SK-N-SH (cell line): ENCODE data around the gene RBP3. TPM values are rescaled to one million over a fixed set of nuclear protein-coding genes. Genes with fewer than 3 reads are reported as not detected.

Source experiments
- CTCF ChIA-PET: fragments of 300-600, 350-600 bp; formaldehyde crosslinking; extraction: SDS; loops from one replicate; lab custom pipeline; 2021; lab: Yijun Ruan, JAX
- POLR2A ChIA-PET: fragments of 350-600 bp; sonication (Branson Sonifier 250); formaldehyde crosslinking; extraction: SDS; loops from one replicate; lab custom pipeline; 2020; ENCODE audit warnings: antibody characterized with exemption, inconsistent platforms; lab: Yijun Ruan, JAX
- DNase-seq: peaks from one replicate; pipeline ENCODE4 v3.0.0; 2012
- H2AFZ ChIP-seq: fragments of 200-600 bp; sonication (generic); 2 replicates; pipeline ENCODE4 v1.8.1; 2016; ENCODE audit warnings: antibody characterized with exemption, mild to moderate bottlenecking, low read depth
- H3F3A ChIP-seq: fragments of 200-600 bp; sonication (generic); replicated peaks from 2 replicates; pipeline ENCODE3; 2016; ENCODE audit warnings: antibody characterized with exemption, mild to moderate bottlenecking; ENCODE audit not compliant: insufficient read depth
- H3K27ac ChIP-seq, 2 experiments: fragments of 200-500 bp in 1 of 2; fragments of 200-600 bp in 1 of 2; sonication (Bioruptor generic) in 1 of 2; sonication (generic), shearing (Covaris generic) in 1 of 2; 2 replicates each; pipeline versions ENCODE4 v1.5.1 to v1.6.1; 2014 to 2016; ENCODE audit warnings: low read depth in 2 of 2, inconsistent platforms in 1 of 2, low read length in 1 of 2, mild to moderate bottlenecking in 1 of 2, mixed read lengths in 1 of 2
- H3K27me3 ChIP-seq: fragments of 200-600 bp; sonication (generic), shearing (Covaris generic); 2 replicates; pipeline ENCODE4 v1.6.1; 2016; ENCODE audit warnings: mixed run types; ENCODE audit not compliant: insufficient read depth
- H3K36me3 ChIP-seq, 2 experiments: fragments of 200-500 bp in 1 of 2; fragments of 200-600 bp in 1 of 2; sonication (Bioruptor generic) in 1 of 2; sonication (generic) in 1 of 2; replicated peaks in 1 of 2; 2 replicates each; pipeline versions ENCODE3 to v1.5.1; 2014 to 2016; ENCODE audit warnings: low read length in 1 of 2, mild to moderate bottlenecking in 1 of 2; ENCODE audit not compliant: insufficient read depth in 2 of 2, control insufficient read depth in 1 of 2
- H3K4me1 ChIP-seq, 2 experiments: fragments of 200-500 bp in 1 of 2; fragments of 200-600 bp in 1 of 2; sonication (Bioruptor generic) in 1 of 2; sonication (generic), shearing (Covaris generic) in 1 of 2; 2 replicates each; pipeline versions ENCODE4 v1.5.1 to v1.6.1; 2014 to 2016; ENCODE audit warnings: low read depth in 1 of 2, low read length in 1 of 2, mixed run types in 1 of 2; ENCODE audit not compliant: insufficient read depth in 2 of 2, control insufficient read depth in 1 of 2
- H3K4me2 ChIP-seq: fragments of 200-600 bp; sonication (generic), shearing (Covaris generic); 2 replicates; pipeline ENCODE4 v1.6.1; 2017; ENCODE audit warnings: mixed run types
- H3K4me3 ChIP-seq, 2 experiments: fragments of 200-500 bp in 1 of 2; fragments of 200-600 bp in 1 of 2; sonication (Bioruptor generic) in 1 of 2; sonication (generic), shearing (Covaris generic) in 1 of 2; 2 replicates each; pipeline versions ENCODE4 v1.5.1 to v1.8.1; 2014 to 2016; ENCODE audit warnings: low read depth in 2 of 2, inconsistent platforms in 1 of 2, low read length in 1 of 2, mild to moderate bottlenecking in 1 of 2, mixed read lengths in 1 of 2, moderate library complexity in 1 of 2
- H3K79me2 ChIP-seq: fragments of 200-600 bp; sonication (generic); 2 replicates; pipeline ENCODE4 v1.8.1; 2017; ENCODE audit warnings: mild to moderate bottlenecking; ENCODE audit not compliant: insufficient read depth
- H3K9ac ChIP-seq: fragments of 200-600 bp; sonication (generic); 2 replicates; pipeline ENCODE4 v1.6.1; 2017; ENCODE audit warnings: mixed run types
- H3K9me2 ChIP-seq: fragments of 200-600 bp; sonication (generic); 2 replicates; pipeline ENCODE4 v1.6.1; 2017; ENCODE audit warnings: mixed run types
- H3K9me3 ChIP-seq: fragments of 200-600 bp; sonication (generic); 2 replicates; pipeline ENCODE4 v1.6.1; 2017; ENCODE audit warnings: mixed run types, mild to moderate bottlenecking, moderate library complexity
- H4K20me1 ChIP-seq: fragments of 200-600 bp; sonication (generic); 2 replicates; pipeline ENCODE4 v1.6.1; 2017; ENCODE audit warnings: mild to moderate bottlenecking, mixed run types; ENCODE audit not compliant: insufficient read depth
- CHD2 ChIP-seq: fragments of 150-350 bp; IDR thresholded peaks from 2 replicates; pipeline ENCODE4 v1.6.1; 2018; ENCODE audit warnings: low read length; ENCODE audit not compliant: partially characterized antibody
- ELF1 ChIP-seq: IDR thresholded peaks from 2 replicates; pipeline ENCODE4 v1.4.0; 2012
- EP300 ChIP-seq, 2 experiments: IDR thresholded peaks; 2 replicates each; pipeline versions ENCODE4 v1.4.0 to v1.6.1; 2012; ENCODE audit warnings: borderline replicate concordance in 1 of 2, low read depth in 1 of 2, low read length in 1 of 2
- EZH2phosphoT487 ChIP-seq: fragments of 200-600 bp; sonication (generic); IDR thresholded peaks from 2 replicates; pipeline ENCODE4 v1.6.1; 2017; ENCODE audit warnings: low read depth, mixed run types, mild to moderate bottlenecking, antibody characterized with exemption, moderate library complexity, borderline replicate concordance
- FOXJ3 ChIP-seq: sonication (generic); formaldehyde crosslinking; IDR thresholded peaks from 2 replicates; pipeline ENCODE4 v1.5.1; 2020; ENCODE audit warnings: mild to moderate bottlenecking, missing genetic modification reagents
- GABPA ChIP-seq: IDR thresholded peaks from 2 replicates; pipeline ENCODE4 v1.4.0; 2012; ENCODE audit warnings: low read depth, mild to moderate bottlenecking
- PBX3 ChIP-seq: IDR thresholded peaks from 2 replicates; pipeline ENCODE4; 2012
- REST ChIP-seq: IDR thresholded peaks from 2 replicates; pipeline ENCODE4 v1.6.1; 2012; ENCODE audit warnings: mild to moderate bottlenecking, low read depth, low read length, moderate library complexity
- RXRA ChIP-seq: IDR thresholded peaks from 2 replicates; pipeline ENCODE4 v1.4.0; 2012; ENCODE audit warnings: low read depth, mild to moderate bottlenecking, borderline replicate concordance
- SMC3 ChIP-seq: IDR thresholded peaks from 2 replicates; pipeline ENCODE4 v1.6.1; 2012; ENCODE audit warnings: low read depth, low read length, improper control_type of control experiment
- TCF12 ChIP-seq: IDR thresholded peaks from 2 replicates; pipeline ENCODE4 v1.4.0; 2012
- TEAD4 ChIP-seq: IDR thresholded peaks from 2 replicates; pipeline ENCODE4 v1.4.0; 2012; ENCODE audit warnings: mild to moderate bottlenecking, borderline replicate concordance; ENCODE audit not compliant: insufficient read depth
- USF2 ChIP-seq: fragments of 150-350 bp; IDR thresholded peaks from 2 replicates; pipeline ENCODE4 v1.6.1; 2017; ENCODE audit warnings: antibody characterized with exemption, low read length, low read depth, borderline replicate concordance
- WGBS: methylation state at CpG from one replicate; pipeline ENCODE4 v1.1.6; 2017; ENCODE audit warnings: low lambda C conversion rate; 5-methylcytosine and 5-hydroxymethylcytosine counted together
- polyA plus RNA-seq, 3 experiments: library from polyadenylated mRNA; depleted of rRNA; stranded (reverse); fragments of >200 nt; gene quantifications; 2 replicates each; pipeline ENCODE4 v1.2.3, GENCODE V29; 2012
- TF ChIP-seq, protein P1 (sequence below): fragments of 150-350 bp; IDR thresholded peaks from 2 replicates; pipeline ENCODE4 v1.6.1; 2016; ENCODE audit warnings: mild to moderate bottlenecking, low read depth, low read length
- TF ChIP-seq, protein P2 (sequence below): IDR thresholded peaks from 2 replicates; pipeline ENCODE4 v1.4.0; 2012; ENCODE audit warnings: low read depth, borderline replicate concordance
- TF ChIP-seq, protein P3 (sequence below): fragments of 200-600 bp; sonication (generic); IDR thresholded peaks from 2 replicates; pipeline ENCODE4 v1.6.1; 2017; ENCODE audit warnings: antibody characterized with exemption, mild to moderate bottlenecking, moderate library complexity

The RBP3 gene
- polyA plus RNA-seq, 1 of the 3 experiments (the other 2 are of a cell fraction): not detected

DNA sequence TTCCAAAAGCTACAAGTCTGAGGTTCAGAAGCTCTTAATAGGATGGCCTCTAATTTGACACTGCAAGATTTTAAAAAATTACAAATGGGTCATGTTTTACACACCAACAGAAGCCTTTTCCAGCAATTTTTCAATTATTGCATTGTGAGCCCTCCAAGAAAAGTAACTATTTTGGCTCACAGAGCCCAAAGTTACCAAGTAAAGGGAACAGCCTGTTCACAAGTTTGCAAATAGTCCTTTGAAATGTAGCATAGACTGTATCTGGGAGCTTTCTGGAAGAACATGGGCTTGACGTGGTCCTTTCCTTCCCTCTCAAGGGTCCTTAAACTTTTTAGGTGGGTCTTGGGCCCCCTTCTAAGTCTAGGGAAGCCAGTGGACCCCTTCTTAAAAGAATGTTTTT is 49.4 kb upstream of the RBP3 start:
- TF ChIP-seq, protein P1, sequence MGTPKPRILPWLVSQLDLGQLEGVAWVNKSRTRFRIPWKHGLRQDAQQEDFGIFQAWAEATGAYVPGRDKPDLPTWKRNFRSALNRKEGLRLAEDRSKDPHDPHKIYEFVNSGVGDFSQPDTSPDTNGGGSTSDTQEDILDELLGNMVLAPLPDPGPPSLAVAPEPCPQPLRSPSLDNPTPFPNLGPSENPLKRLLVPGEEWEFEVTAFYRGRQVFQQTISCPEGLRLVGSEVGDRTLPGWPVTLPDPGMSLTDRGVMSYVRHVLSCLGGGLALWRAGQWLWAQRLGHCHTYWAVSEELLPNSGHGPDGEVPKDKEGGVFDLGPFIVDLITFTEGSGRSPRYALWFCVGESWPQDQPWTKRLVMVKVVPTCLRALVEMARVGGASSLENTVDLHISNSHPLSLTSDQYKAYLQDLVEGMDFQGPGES: no peak
- TF ChIP-seq PBX3 (no peak), SMC3 (no peak), GABPA (no peak), REST (no peak), TEAD4 (no peak), USF2 (no peak), TCF12 (no peak), FOXJ3 (no peak), EZH2phosphoT487 (no peak), ELF1 (no peak), CHD2 (no peak), EP300 (IDR thresholded peaks at IDR 0.05; ENCODE audit: borderline replicate concordance in 1 of 2, low read depth in 1 of 2, low read length in 1 of 2) (no peak), RXRA (no peak)
- TF ChIP-seq, protein P2, sequence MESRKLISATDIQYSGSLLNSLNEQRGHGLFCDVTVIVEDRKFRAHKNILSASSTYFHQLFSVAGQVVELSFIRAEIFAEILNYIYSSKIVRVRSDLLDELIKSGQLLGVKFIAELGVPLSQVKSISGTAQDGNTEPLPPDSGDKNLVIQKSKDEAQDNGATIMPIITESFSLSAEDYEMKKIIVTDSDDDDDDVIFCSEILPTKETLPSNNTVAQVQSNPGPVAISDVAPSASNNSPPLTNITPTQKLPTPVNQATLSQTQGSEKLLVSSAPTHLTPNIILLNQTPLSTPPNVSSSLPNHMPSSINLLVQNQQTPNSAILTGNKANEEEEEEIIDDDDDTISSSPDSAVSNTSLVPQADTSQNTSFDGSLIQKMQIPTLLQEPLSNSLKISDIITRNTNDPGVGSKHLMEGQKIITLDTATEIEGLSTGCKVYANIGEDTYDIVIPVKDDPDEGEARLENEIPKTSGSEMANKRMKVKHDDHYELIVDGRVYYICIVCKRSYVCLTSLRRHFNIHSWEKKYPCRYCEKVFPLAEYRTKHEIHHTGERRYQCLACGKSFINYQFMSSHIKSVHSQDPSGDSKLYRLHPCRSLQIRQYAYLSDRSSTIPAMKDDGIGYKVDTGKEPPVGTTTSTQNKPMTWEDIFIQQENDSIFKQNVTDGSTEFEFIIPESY: no peak
- TF ChIP-seq, protein P3, sequence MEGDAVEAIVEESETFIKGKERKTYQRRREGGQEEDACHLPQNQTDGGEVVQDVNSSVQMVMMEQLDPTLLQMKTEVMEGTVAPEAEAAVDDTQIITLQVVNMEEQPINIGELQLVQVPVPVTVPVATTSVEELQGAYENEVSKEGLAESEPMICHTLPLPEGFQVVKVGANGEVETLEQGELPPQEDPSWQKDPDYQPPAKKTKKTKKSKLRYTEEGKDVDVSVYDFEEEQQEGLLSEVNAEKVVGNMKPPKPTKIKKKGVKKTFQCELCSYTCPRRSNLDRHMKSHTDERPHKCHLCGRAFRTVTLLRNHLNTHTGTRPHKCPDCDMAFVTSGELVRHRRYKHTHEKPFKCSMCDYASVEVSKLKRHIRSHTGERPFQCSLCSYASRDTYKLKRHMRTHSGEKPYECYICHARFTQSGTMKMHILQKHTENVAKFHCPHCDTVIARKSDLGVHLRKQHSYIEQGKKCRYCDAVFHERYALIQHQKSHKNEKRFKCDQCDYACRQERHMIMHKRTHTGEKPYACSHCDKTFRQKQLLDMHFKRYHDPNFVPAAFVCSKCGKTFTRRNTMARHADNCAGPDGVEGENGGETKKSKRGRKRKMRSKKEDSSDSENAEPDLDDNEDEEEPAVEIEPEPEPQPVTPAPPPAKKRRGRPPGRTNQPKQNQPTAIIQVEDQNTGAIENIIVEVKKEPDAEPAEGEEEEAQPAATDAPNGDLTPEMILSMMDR: no peak
- H3K9me3 ChIP-seq: no peaks in the 10 kb centered on the region
- H3K4me1 ChIP-seq: peaks cover 0 to 51% of the 10 kb centered on the region in 2 experiments; a peak in 1 of 4 replicates
- H3F3A ChIP-seq: no peaks in the 10 kb centered on the region
- no peaks in the 10 kb centered on the region for H3K79me2 ChIP-seq
- no peak for DNase-seq
- no peaks in the 10 kb centered on the region for H3K9me2 ChIP-seq
- H3K27me3 ChIP-seq: peaks cover 43% of the 10 kb centered on the region
- POLR2A ChIA-PET: no interaction called here
- no peaks in the 10 kb centered on the region for H4K20me1 ChIP-seq
- no peak overlapping the region; a peak in 1 of 4 replicates for H3K27ac ChIP-seq
- H2AFZ ChIP-seq: no peak overlapping the region
- no peak overlapping the region for H3K4me2 ChIP-seq
- CTCF ChIA-PET: interaction anchor here (0.9 to 5.2 kb wide), 4 partner anchors 13 to 274 kb away, joined by 3 to 28 read pairs (median 16); no protein-coding TSS in a partner anchor
- 25% methylated on average over 1 of the region's 1 CpG for WGBS
- no peaks in the 10 kb centered on the region for H3K36me3 ChIP-seq
- H3K9ac ChIP-seq: no peak overlapping the region
- H3K4me3 ChIP-seq: no peak overlapping the region
